GM21447 (cell line): Measurements from ENCODE around the gene CHD9.
"Not testable (repeated sequence)": the region's sequence is repeated elsewhere in the genome, so short reads cannot be mapped to it uniquely, and the experiment has no call there.

Experiments
- ATAC-seq: cut with Tn5 transposase; IDR thresholded peaks from one replicate; pipeline ENCODE4 v1.9.1; 2021; ENCODE audit not compliant: unreplicated experiment

CHD9 gene, protein sequence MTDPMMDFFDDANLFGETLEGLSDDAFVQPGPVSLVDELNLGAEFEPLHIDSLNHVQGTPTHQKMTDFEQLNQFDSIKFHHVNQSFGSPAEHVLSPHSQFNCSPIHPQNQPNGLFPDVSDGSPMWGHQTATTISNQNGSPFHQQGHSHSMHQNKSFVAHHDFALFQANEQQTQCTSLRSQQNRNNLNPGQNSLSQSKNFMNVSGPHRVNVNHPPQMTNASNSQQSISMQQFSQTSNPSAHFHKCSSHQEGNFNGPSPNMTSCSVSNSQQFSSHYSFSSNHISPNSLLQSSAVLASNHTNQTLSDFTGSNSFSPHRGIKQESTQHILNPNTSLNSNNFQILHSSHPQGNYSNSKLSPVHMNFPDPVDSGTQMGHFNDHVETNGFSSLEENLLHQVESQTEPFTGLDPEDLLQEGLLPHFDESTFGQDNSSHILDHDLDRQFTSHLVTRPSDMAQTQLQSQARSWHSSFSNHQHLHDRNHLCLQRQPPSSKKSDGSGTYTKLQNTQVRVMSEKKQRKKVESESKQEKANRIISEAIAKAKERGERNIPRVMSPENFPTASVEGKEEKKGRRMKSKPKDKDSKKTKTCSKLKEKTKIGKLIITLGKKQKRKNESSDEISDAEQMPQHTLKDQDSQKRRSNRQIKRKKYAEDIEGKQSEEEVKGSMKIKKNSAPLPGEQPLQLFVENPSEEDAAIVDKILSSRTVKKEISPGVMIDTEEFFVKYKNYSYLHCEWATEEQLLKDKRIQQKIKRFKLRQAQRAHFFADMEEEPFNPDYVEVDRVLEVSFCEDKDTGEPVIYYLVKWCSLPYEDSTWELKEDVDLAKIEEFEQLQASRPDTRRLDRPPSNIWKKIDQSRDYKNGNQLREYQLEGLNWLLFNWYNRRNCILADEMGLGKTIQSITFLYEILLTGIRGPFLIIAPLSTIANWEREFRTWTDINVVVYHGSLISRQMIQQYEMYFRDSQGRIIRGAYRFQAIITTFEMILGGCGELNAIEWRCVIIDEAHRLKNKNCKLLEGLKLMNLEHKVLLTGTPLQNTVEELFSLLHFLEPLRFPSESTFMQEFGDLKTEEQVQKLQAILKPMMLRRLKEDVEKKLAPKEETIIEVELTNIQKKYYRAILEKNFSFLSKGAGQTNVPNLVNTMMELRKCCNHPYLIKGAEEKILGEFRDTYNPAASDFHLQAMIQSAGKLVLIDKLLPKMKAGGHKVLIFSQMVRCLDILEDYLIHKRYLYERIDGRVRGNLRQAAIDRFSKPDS (N-terminal part only)

DNA sequence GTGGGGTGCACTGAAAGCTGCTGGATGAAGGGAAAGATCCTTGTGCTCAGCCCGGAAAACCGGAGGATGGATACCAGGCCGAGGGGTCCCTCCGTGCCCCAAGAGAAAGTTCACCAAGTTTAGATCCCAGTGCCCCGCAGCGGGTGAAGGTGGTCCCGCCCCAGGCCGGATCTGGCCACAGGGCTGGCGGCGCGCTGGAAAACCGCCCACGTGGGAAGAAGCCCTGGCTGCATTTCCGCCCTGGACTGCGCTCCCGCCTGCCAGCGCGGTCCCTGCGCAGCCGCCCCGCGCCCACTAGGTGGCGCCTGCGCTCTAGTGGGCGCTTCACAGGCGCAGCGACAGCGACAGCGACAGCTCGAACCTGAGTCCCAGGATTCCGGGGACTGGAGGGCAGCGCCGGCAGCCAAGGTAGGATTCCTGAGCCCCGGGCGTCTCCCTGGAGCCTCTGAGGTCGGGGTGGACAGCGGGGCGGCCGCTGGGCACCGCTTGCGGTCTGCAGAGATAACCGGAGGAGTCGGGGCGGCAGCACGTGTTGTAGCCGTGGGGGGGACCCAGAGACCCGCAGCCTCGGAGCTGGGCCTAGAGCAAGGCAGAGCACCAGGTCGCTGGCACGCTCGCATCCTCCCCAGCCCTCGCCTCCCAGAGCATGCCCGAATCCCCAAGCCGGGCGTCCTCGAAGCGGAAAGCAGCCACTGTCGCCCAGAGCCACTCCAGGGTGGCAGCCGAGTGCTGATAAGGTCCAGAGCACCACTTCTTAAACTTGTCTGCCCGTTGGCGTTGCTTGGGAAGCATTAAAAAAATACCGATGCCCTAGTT is at the start of gene CHD9:
TSS of gene CHD9 (plus strand) at position 322 of the 816 bp plus-strand sequence. CDS start 101,099 bp downstream, outside the sequence.
- peak; percentile 73 for ATAC-seq

- ATAC-seq = no peak
Measured at GRCh38 chr16:53007095-53007494, 47.7 kb upstream of the CHD9 start.

DNA sequence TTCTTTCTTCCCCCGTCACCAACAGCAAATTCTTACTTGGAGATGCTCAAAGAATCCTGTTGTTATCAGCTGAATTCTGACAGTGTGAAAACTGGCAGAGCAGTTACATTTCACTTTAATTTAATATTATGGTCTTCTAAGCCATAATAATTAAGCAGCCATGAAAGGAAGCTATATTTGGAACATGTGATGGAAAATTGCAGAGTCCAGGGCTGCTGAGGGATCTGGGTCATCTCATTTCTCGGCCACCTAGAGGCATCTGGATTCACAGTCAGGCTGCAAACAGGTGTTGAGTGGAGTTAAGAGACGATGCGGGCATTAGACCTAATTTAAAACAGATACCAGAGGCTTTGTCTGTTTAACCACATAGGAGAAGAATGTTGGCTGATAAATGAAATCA is 40.5 kb upstream of the CHD9 start:
- ATAC-seq = no peak

DNA sequence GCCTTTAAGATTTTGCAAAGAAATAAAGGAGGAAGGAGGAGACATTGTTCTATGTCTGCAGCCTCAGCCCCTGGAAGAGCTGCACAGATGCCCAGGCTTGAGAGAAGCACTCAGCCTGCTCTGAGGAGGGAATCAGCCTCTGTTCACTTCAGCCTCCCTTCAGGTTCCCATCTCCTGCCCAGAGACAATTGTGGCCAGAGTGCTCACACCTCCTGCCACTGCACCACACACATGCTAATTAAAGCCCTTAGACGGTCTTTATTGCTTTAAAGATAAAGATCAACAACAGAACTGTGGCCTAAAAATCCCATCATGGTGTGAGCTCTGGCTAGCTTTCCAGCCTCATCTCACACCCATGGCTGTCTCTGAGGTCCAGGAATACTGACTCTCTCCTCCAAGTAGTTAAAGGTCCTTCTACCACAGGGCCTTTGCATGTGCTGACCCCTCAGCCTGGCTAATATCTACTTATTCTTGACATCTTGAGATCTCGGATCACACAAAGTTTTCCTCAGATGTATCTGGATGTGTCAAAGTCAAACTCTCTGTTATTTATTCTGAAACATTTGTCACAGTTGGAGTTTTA is 35.9 kb upstream of the CHD9 start:
- ATAC-seq = no peak

- no peak for ATAC-seq
Measured at GRCh38 chr16:53022374-53022773, 32.4 kb upstream of the CHD9 start.

DNA sequence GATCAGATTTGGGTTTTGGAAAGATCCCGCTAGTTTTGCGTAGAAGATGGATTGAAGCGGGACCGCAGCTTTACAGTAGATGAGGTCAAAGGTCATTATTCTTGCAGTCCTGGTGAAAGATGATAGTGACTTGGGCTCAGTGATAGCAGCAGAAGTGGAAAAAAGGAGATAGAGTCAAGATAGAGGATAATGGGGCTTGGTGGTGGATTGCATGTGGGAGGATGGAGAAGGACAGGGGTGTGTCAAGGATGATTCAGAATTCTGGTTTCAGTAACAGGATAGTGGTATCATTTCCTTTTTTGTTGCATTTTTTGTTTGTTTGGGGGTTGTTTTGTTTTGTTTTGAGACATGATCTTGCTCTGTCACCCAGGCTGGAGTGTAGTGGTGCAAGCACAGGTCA is 30.7 kb upstream of the CHD9 start:
- no peak for ATAC-seq

DNA sequence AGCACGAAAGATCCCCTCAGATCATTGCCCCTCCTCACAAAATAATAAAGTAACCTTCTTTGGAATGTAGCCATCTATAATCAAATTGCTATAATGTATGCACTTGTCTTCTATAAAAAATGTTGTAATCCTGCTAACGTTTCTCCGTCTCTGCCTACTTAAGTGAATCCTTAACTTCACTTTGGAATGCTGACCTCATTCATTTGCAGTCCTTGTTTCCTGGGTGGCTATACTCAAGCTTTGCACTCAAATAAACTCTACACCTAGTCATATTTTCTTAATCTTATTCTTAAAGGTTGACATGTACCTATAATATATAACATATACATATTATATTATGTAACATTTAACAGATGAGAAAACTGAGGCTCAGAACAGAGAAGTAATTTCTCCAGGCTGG is 24.8 kb upstream of the CHD9 start:
- no peak for ATAC-seq

GRCh38 chr16:53031323-53031942 is 23.4 kb upstream of the CHD9 start:
- ATAC-seq = no peak

GRCh38 chr16:53034306-53034705 is 20.5 kb upstream of the CHD9 start:
- no peak for ATAC-seq

GRCh38 chr16:53035176-53035942 is 19.4 kb upstream of the CHD9 start:
- no peak for ATAC-seq

- no peak for ATAC-seq
Measured at GRCh38 chr16:53036066-53036465, 18.7 kb upstream of the CHD9 start.

GRCh38 chr16:53036711-53037110 is 18.1 kb upstream of the CHD9 start:
- not testable (repeated sequence) for ATAC-seq

DNA sequence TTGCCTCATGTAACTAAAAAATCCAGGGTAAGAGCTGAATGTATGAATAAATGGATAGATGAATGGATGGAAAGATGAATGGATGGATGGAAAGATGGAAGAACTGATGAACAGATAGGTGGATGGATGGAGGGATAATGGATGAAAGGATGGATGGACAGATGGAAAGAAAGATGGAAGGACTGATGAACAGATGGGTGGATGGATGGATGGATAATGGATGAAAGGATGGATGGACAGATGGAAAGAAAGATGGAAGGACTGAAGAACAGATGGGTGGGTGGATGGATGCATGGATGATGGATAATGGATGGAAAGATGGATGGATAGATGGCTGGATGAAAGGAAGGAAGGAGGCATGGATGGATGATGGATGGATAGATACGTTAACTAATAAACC is 14.0 kb upstream of the CHD9 start:
- no peak for ATAC-seq

- no peak for ATAC-seq
Measured at GRCh38 chr16:53041320-53042051, 13.3 kb upstream of the CHD9 start.

DNA sequence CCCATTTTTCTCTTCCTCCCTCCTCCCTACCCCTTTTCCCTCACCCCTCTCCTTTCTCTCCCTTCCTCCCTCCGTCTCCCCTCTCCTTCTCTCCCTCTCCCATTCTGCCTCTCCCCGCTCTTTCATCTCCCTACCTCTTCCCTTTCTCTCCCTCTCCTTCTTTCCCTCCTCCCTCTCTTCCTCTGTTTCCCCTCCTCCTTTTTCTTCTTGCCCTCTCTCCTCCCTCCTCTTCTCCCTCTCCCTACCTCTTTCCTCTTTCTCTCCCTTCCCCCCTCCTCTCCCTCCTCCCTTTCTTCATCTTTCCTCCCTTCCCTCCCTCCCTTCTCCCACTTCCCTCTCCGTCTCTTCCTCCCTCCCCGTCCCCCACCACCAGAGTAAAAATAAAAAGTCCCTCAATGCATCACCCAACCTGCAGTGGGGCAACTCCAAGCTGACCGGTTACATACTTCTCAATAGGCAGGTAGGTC is 12.5 kb upstream of the CHD9 start:
- no peak for ATAC-seq

DNA sequence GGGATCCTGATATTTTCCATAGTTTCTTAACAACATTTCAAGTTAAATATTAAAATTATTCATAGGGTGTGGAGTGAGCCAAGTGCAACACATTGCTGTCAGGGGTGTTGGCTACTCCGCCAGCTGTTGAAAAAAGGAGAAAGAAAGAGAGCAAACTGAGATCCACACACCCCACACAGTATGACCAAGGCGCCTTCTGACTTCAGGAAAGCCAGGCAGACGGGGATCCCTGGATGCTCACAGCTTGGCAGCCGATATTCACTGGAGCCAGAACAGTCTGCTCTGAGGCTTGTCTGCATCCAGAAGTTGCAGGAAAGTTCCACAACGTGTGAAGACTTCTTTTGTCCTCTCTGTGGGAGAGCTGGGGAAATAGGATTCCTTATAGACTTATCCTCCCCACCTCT is 11.4 kb upstream of the CHD9 start:
- no peak for ATAC-seq

GRCh38 chr16:53043986-53044601 is 10.7 kb upstream of the CHD9 start:
- no peak for ATAC-seq
